ENCODE results near the gene VAV2.

VAV2 gene

GRCh38 chr9:133884907-133885744, 107.0 kb downstream of the VAV2 start:
- DNase-seq (ENCODE audit: low read depth) = no peak
- H3K4me3 ChIP-seq (ENCODE audit: low read depth, low read length) = no peak overlapping the region
- TF ChIP-seq, protein P1, sequence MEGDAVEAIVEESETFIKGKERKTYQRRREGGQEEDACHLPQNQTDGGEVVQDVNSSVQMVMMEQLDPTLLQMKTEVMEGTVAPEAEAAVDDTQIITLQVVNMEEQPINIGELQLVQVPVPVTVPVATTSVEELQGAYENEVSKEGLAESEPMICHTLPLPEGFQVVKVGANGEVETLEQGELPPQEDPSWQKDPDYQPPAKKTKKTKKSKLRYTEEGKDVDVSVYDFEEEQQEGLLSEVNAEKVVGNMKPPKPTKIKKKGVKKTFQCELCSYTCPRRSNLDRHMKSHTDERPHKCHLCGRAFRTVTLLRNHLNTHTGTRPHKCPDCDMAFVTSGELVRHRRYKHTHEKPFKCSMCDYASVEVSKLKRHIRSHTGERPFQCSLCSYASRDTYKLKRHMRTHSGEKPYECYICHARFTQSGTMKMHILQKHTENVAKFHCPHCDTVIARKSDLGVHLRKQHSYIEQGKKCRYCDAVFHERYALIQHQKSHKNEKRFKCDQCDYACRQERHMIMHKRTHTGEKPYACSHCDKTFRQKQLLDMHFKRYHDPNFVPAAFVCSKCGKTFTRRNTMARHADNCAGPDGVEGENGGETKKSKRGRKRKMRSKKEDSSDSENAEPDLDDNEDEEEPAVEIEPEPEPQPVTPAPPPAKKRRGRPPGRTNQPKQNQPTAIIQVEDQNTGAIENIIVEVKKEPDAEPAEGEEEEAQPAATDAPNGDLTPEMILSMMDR (IDR thresholded peaks at IDR 0.05; ENCODE audit: low read depth, low read length, missing control alignments) = no peak

DNA sequence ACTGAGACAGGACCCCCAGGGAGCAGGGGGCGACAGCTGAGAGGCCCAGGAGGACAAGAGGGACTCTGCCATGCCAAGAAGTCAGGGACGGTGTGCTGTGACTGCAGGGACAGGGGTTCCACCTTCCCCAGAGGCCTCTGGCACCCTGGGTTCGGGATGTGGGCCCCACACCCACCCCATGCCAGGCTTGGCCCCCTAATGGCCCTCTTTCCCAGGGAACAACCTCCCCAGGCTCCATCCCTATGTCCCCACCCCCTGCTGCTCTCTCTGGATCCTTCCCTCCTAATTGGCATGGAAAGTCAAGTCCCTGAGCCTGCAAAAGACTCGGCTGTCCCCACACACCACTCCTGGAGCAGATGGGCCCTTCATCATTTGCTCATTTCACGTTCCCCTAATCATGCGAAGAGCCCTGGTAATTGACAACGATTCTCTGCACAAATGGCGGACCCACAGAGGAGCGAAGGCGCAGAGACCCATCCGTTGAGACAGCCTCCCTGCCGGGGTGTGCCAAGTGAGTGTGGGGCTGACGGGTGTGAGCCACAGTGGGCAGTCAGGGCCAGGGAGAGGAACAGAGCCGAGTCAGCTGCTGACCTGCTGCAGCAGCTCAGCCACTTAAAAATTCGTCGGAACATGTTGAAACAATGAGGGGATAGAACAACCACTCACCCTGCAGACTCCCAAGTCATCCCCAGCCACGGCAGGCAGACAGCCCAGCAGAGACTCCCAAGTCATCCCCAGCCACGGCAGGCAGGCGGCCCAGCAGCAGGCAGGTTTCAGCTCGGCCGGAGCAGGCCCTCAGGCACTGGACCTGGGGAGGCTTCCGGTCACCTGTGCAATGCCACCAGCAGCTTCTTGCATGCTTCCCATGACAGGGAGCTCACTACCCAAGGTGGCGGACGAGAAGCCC, 109.0 kb downstream of the VAV2 start:
- no peak overlapping the region for H3K4me3 ChIP-seq (ENCODE audit: low read depth, low read length)
- no peak for DNase-seq (ENCODE audit: low read depth)
- TF ChIP-seq, protein P1 (IDR thresholded peaks at IDR 0.05; ENCODE audit: low read depth, low read length, missing control alignments) = no peak

GRCh38 chr9:133881671-133882381, 110.3 kb downstream of the VAV2 start:
- no peak for DNase-seq (ENCODE audit: low read depth)
- H3K4me3 ChIP-seq (ENCODE audit: low read depth, low read length) = no peak overlapping the region
- TF ChIP-seq, protein P1 (IDR thresholded peaks at IDR 0.05; ENCODE audit: low read depth, low read length, missing control alignments) = no peak

DNA sequence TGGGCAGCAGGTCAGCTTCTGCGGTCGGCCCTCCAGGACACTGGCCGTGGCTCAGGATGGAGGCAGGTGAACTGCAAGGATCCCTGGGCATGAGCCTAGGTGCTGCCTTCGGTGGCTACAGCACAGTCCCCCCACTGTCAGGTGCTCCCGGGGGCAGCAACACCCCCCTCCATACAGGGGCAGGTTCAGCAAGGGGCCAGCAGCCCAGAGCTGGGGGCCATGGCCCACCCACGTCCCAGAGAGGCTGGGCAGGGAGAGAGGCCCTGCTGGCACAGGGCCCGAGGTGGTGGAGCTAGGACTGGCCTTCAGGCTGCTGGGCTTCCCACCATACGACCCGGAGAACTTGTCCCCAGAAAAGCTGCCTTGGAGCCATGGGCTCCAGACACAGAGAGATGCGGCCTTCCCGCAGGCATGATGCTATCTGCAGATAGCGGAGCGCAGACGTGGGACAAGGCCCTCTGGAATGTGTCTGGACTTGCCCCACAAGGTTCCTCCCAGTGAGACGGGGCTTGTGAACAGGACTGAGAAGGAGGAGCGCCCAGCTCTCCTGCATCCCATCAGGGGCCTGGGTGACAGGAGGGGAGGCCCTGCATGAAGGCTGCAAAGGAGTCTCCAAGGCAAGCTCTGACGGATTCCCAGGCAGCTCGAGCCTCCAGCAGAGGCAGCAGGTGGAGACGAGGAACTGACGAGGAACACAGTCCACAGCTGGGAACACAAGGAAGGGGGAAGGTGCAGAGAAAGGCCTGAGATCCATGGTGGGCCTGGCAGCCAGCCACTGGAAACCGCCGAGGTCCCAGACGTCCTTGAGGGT, 111.1 kb downstream of the VAV2 start:
- TF ChIP-seq, protein P1 (IDR thresholded peaks at IDR 0.05; ENCODE audit: low read depth, low read length, missing control alignments) = no peak
- H3K4me3 ChIP-seq (ENCODE audit: low read depth, low read length) = no peak overlapping the region
- no peak for DNase-seq (ENCODE audit: low read depth)

DNA sequence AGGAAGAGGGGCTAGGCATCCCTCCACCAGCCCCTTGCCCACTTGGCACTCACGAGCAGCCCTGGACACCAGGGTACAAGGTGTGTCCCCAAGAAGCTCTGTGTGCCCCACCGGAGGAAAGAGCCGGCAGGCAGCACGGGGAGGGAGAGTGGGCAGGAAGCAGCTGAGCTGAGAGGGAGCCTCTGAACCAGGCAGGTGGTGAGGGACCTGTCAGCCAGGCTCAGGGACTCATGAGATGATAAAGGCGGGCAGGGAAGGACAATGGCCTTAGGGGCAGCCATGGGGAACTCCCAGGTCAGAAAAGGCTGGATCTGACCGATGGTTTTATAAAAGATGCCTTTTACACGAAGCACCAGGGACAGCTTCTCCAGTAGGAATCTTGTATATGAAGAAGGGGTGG, 112.0 kb downstream of the VAV2 start:
- DNase-seq (ENCODE audit: low read depth) = no peak
- TF ChIP-seq, protein P1 (IDR thresholded peaks at IDR 0.05; ENCODE audit: low read depth, low read length, missing control alignments) = no peak
- H3K4me3 ChIP-seq (ENCODE audit: low read depth, low read length) = no peak overlapping the region

DNA sequence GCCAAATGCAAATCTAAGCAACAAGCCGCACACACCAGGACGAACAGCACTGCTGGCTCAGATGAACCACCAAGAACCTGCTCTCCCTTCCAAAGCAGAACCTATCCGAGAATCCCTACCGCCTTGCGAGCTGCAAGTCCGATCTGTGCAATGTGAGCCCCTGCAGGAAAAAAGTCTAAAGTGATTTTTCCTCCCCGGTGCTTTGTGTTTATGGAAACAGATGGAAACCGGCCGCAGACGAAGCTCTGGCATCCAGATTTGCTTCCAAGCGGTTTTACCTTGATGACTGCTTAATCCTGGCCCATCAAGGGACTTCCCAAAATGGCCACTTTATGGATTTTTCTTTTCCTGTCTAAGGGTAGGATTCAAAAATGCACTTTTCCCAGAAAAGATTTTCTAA, 112.5 kb downstream of the VAV2 start:
- H3K4me3 ChIP-seq (ENCODE audit: low read depth, low read length) = no peak overlapping the region

More for the DNA sequence above, 112.5 kb downstream of the VAV2 start:
- DNase-seq (ENCODE audit: low read depth) = no peak
- TF ChIP-seq, protein P1 (IDR thresholded peaks at IDR 0.05; ENCODE audit: low read depth, low read length, missing control alignments) = no peak
